ENCODE measurements around the gene MYBPHL.

MYBPHL gene

GRCh38 chr1:109263234-109263596 is 43.6 kb downstream of the MYBPHL start:
- no peak for DNase-seq

- DNase-seq = no peak
Measured at GRCh38 chr1:109262231-109263055, 44.4 kb downstream of the MYBPHL start.

- no peak for DNase-seq
Measured at GRCh38 chr1:109261578-109261977, 45.2 kb downstream of the MYBPHL start.

- no peak for DNase-seq
Measured at GRCh38 chr1:109261006-109261405, 45.8 kb downstream of the MYBPHL start.

GRCh38 chr1:109259674-109260557 is 46.9 kb downstream of the MYBPHL start:
- DNase-seq = no peak

GRCh38 chr1:109258481-109259466 is 48.0 kb downstream of the MYBPHL start:
- DNase-seq = no peak

DNA sequence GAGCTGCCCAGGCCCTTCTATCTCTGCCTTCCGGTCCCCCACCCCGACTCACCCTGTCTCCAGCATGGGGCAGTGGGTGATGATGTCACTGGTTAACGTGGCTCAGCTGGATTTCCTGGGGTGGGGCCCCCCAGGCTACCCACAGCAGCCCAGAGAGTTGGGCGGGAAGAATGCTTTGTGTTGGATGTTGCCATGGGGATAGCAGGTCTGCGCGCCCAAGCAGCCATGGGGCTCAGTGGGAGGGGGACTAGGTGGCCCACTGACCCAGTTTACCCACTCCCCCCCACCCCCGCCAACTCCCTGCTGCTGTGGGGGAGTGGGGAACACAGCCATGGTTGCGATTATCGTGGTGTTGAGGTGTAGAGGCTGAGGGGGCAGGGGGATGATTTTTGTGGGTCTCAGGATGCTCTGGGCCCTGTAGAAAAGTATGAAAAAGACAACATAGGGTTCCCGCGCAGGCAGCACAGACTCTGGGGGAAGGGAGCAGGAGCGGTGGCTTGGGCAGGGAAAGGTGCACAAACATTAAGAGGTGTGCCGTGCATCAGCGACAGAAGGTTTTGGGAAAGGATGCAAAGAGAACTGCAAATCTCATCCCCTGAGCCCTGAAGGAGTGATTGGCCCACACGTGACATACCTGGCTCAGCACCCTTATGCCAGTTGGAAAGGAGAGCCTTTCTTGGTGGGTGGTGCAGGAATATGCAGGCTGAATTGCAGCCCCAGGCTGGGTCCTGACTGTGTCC is 49.0 kb downstream of the MYBPHL start:
- no peak for DNase-seq

GRCh38 chr1:109256971-109257681 is 49.7 kb downstream of the MYBPHL start:
- no peak for DNase-seq

DNA sequence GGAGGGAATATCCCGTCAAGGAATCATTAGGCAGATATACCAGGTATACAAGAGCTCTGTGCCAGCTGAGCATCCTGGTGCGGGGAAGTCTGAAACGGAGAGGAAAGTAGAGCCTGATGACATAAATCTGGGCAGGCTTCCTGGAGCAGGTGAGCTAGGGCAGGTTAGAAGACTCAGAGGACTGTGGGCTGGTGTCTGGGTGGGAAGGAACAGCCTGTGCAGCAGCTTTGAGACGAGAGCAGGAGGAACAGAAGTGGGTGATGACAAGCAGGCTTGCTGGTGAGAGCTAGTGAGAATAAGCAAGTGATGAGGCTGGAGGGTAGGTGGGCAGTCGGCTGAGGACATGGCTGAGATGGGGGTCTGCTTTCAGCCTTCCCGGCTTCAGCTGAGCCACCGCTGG is 50.7 kb downstream of the MYBPHL start:
- DNase-seq = no peak

DNA sequence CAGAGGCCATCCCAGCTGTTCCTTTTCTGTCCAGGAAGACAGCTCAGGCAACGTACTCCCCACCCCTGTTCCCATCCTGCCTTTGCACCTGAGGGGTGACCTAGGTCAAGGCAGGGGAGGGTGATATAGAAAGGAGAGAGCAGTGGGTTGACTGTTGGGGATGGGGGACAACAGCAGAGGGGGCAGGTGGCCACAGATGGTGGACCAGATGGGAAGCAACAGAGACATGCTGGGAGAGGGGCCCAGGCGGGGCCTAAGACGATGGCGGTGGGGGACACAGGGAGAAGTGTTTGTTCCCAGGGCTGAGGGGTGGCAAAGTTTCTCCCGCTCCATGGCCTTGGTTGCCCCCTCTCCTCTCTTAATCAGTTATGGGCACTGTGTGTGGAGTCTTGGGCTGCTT is 51.1 kb downstream of the MYBPHL start:
- no peak for DNase-seq

DNA sequence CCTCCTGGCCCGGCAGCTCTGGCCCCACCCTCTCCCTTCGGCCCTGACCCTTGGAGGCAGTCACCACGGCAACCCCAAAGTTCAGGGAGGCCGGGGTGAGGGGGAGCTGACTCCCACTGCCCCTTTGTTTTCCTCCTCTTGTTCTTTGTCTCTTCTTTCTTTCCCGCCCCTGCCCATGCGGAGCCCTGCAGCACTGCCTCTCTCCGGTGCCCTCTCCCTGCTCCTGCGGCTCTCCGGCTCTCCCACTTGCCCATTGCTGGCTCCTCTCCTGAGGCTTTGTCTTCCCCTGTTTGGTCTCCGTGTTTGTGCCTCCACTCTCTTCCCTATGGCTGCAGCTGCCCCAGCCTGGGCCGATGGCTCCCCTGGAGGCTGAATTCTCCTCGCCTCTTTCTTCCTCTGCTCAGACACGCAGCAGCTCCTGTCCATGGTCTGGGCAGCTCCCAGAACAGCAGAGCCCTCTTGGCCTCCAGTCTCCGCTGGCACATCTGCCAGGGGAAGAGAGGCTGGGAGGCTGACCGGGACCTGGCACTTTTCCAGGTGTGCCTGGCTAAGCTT is 51.6 kb downstream of the MYBPHL start:
- DNase-seq = no peak

- DNase-seq = no peak
Measured at GRCh38 chr1:109254621-109255096, 52.2 kb downstream of the MYBPHL start.

- no peak for DNase-seq
Measured at GRCh38 chr1:109253803-109254620, 52.8 kb downstream of the MYBPHL start.

DNA sequence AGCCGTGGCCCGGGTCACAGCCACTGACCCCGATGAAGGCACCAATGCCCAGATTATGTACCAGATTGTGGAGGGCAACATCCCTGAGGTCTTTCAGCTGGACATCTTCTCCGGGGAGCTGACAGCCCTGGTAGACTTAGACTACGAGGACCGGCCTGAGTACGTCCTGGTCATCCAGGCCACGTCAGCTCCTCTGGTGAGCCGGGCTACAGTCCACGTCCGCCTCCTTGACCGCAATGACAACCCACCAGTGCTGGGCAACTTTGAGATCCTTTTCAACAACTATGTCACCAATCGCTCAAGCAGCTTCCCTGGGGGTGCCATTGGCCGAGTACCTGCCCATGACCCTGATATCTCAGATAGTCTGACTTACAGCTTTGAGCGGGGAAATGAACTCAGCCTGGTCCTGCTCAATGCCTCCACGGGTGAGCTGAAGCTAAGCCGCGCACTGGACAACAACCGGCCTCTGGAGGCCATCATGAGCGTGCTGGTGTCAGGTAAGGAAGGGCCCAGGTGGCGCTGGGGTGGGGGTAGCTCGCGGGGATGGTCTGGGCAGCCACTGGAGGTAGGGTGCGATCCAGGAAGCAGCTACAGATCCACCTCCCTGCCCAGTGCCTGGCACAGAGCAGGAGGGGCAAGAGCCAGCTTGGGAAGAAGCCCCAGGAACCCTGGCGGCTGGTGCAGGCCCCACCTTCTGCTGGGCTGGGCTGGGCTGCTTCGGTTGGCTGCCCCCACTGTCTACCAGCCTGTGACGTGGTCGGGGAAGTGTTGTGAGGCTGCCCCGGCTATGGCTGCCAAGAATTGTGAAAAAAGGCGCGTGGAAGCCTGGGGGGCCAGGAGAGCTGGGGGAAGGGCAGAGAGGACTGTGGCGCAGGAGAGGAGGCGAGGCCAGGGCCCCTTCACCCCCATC is 53.7 kb downstream of the MYBPHL start:
- no peak for DNase-seq

GRCh38 chr1:109252167-109252892 is 54.5 kb downstream of the MYBPHL start:
- DNase-seq = no peak

DNA sequence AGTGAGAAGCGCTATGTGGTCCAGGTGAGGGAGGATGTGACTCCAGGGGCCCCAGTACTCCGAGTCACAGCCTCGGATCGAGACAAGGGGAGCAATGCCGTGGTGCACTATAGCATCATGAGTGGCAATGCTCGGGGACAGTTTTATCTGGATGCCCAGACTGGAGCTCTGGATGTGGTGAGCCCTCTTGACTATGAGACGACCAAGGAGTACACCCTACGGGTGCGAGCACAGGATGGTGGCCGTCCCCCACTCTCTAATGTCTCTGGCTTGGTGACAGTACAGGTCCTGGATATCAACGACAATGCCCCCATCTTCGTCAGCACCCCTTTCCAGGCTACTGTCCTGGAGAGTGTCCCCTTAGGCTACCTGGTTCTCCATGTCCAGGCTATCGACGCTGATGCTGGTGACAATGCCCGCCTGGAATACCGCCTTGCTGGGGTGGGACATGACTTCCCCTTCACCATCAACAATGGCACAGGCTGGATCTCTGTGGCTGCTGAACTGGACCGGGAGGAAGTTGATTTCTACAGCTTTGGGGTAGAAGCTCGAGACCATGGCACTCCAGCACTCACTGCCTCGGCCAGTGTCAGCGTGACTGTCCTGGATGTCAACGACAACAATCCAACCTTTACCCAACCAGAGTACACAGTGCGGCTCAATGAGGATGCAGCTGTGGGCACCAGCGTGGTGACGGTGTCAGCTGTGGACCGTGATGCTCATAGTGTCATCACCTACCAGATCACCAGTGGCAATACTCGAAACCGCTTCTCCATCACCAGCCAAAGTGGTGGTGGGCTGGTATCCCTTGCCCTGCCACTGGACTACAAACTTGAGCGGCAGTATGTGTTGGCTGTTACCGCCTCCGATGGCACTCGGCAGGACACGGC is 55.3 kb downstream of the MYBPHL start:
- DNase-seq = no peak
